Thyroid gland (tissue), 4 donors: ENCODE results near the gene EPHB3.

Source experiments
- CTCF ChIP-seq, 6 experiments: fragments of 200-600 bp in 3 of 6; fragments of 450-650 bp in 3 of 6; sonication (generic) in 3 of 6; IDR thresholded peaks; one replicate each; pipeline ENCODE4 v1.5.1; 2016 to 2019; ENCODE audit warnings: antibody characterized with exemption in 6 of 6, mild to moderate bottlenecking in 2 of 6, inconsistent platforms in 1 of 6, moderate library complexity in 1 of 6
- POLR2A ChIP-seq, 2 donors: fragments of 450-650 bp; IDR thresholded peaks; one replicate each; pipeline ENCODE4 v1.6.1; 2017; ENCODE audit warnings: antibody characterized with exemption in 2 of 2, mild to moderate bottlenecking in 2 of 2, moderate library complexity in 1 of 2

- TF ChIP-seq CTCF (IDR thresholded peaks at IDR 0.05), result no peak
- TF ChIP-seq POLR2A (IDR thresholded peaks at IDR 0.05), result no peak
These were observed 15.1 kb downstream of the EPHB3 start for GRCh38 chr3:184576457-184577240.
